DOHH2 (cell line): ENCODE measurements around the gene RORC.

Source experiments
- CTCF ChIP-seq: fragments of 200-600 bp; sonication (generic); IDR thresholded peaks from one replicate; pipeline ENCODE4 v1.5.1; 2014; ENCODE audit warnings: antibody characterized with exemption, mild to moderate bottlenecking, low read depth, low read length; ENCODE audit not compliant: poor library complexity, severe bottlenecking
- EZH2phosphoT487 ChIP-seq: fragments of 200-600 bp; sonication (generic); IDR thresholded peaks from 2 replicates; pipeline ENCODE4 v1.6.1; 2017; ENCODE audit warnings: borderline replicate concordance, mild to moderate bottlenecking, antibody characterized with exemption, low read length, moderate library complexity, mixed read lengths

- TF ChIP-seq CTCF = no peak
- no peak for TF ChIP-seq EZH2phosphoT487
Measured at GRCh38 chr1:151827853-151828252, 3.7 kb downstream of the RORC start.
